ENCODE measurements around the gene VAT1L.
"Not testable (repeated sequence)": the region's sequence is repeated elsewhere in the genome, so short reads cannot be mapped to it uniquely, and the experiment has no call there.

The VAT1L gene

DNA sequence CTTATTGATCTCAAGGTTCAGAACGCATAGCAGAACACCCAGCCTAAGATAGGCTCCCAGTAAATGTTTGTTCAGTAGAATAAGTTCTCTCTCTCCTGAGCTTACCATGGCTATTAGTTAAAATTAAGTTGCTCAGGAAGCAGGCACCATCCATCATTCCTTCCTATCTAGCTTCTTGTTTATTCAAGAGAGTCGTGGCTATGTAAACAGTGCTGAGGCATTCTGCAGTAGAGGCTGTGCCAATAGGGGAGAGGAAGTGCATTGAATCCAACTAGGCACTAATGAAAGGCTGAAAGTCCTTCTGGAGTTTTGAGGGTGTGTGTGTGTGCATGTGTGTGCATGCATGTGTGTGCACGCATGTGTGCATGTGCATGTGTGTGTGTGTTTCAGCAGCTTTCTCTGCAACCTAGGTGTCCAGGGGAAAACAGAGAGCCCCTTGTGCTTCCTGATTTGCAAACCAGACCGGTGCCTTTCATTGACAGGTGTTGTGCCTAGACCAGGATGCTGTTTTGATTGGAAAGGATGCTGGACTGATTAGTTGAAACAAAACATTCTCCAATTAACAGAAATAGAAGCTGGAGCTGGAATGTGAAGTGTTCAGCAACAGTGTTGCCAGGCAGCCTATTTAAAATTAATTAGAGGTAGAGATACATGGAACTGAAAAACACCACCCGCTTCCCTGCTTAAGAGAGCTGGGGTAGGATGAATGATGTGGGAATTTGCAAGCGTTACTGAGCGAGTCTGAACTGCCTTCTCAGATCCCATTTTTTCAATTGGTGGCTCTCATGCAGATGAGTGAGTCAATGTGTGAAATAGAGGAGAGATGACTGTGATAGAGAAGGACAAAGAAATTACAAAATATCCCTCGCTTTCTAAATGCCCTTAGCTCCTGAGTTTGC lies 130.7 kb downstream of the VAT1L start:
- peak; percentile 62 for DNase-seq

DNA sequence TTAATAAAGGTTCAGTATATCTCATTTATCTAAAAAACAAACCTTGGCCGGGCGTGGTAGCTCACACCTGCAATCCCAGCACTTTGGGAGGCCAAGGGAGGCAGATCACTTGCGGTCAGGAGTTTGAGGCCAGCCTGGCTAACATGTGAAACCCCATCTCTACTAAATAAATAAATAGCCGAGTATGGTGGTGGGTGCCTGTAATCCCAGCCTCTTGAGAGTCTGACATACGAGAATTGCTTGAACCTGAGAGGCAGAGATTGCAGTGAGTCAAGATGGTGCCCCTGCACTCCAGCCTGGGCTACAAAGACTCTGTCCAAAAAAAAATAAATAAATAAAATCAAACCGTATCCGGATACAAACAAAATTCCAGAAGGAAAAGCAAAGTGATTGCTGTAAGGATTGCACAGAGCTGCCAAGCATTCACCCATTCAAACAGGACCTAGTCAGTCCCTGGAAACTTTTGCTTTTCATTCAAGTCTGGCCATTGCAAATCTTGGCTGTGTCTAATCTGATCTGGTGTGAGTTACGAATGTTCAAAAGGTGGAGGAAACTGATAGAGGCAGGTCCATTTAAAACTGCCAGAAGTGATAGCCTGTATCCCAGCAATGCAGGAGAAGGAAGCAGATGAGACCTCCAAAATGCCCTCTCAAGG lies 131.5 kb downstream of the VAT1L start:
- no peak for DNase-seq

DNA sequence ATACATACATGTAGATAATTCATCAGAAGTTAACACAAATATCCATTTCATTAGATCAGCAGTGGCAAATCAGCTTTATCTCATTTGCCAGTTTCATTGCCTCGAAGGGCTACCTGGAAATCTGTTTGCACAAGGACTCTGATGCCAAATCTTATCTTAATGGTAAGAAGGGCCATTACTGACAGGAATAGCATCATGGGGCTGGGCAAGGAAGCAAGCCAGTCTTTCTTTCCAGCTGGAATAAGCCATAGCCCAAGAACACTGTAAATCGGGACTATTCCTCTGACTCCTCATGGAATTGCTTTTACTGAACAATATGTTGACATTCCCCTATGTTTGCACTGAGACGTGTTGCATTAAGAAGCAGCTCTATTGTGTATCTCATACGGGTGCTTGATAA lies 132.6 kb downstream of the VAT1L start:
- DNase-seq: no peak

DNA sequence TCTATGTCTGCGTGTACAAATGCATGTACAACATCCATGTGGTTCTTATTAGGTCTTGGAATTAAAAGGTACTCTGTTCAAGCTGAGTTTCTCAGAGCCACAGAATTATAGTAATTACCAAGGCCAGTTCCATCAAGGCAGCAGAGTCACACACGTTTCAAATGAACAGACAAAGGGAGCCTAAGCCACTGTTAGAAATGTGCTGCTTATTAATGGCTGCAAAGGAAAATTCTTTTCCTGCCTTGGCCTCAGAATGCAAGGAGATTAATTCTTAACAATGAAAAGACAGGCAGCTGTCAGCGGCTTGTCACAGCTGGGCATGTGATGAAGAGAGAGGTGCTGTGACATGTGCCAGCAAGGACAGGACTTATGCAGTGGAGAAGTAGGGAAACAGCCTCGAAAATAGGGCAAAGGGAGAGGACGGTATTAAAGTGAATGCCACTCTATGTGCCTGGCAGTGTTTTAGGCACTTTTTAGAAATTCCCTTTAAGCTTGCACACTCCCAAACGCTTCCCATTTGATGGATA lies 133.9 kb downstream of the VAT1L start:
- no peak for DNase-seq

DNA sequence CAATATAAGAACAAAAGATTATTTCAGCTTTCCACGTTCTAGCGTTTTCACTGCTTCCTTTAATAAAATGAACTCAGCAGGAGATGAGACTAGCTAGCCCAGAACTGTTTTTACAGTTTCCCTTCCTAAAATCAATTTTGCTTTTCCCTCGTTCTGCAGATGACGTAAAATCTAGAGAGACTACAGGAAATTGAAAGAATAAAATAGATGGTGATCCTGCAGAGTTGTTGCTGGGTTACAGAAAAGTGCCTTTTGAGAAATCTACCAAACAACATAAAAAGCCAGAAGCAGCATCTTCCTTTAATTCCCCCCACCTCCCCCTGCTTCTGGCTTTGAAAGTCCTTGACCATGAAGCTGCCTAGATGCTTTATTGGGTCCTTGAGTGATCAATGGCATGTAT lies 137.2 kb downstream of the VAT1L start:
- DNase-seq: no peak

DNA sequence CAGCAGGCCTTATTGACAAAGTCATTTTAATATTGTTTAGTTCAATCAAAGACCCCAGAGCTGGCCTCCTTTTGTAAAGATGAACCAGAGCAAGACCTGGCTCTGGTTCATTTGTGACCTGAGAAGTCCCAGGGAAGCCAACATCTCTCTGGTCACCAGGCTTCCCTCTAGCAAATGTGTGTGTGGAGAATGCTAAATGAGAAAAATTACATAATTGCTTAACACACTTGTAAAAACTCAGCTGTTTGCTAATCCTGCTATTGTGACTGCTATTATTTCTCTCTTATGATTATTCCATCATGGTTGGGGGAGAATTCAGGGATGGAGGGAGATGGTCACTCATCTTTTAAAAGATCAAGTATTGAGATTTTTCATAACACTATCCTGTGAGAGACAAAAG lies 139.7 kb downstream of the VAT1L start:
- DNase-seq: peak; percentile 67

DNA sequence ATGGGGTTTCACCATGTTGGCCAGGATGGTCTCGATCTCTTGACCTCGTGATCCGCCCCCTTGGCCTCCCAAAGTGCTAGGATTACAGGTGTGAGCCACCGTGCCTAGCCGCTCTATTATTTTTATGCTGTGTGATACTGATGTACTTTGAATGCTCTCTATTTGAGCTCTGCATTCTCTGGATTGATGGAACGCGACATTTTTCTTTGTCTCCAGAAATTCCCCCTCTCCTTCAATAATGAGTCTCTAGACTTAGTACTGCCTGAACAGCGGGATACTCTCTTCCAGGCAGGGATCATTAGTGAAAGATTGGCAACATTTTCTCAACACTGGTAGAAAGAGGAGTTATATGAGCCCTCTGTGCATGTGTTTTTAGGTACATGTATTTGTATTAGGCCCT lies 140.6 kb downstream of the VAT1L start:
- DNase-seq: no peak

DNA sequence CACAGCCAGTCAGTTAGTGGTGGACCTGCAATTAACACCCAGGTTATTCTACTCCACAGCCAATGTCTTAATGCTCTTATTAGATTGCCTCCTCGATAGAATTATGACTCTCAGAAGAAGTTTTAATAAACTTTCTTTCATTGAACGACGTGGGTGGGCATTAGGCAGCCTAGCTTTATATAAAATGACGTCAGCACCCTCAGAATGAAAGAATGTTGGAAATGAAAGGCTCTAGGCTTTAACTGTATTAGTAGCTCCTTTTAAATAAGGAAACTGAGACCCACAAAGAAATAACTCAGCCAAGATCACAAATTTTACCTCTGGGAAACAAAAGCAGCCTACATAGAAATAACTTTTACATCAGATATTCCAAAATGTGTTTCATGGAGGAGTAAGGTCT lies 142.7 kb downstream of the VAT1L start:
- no peak for DNase-seq

DNA sequence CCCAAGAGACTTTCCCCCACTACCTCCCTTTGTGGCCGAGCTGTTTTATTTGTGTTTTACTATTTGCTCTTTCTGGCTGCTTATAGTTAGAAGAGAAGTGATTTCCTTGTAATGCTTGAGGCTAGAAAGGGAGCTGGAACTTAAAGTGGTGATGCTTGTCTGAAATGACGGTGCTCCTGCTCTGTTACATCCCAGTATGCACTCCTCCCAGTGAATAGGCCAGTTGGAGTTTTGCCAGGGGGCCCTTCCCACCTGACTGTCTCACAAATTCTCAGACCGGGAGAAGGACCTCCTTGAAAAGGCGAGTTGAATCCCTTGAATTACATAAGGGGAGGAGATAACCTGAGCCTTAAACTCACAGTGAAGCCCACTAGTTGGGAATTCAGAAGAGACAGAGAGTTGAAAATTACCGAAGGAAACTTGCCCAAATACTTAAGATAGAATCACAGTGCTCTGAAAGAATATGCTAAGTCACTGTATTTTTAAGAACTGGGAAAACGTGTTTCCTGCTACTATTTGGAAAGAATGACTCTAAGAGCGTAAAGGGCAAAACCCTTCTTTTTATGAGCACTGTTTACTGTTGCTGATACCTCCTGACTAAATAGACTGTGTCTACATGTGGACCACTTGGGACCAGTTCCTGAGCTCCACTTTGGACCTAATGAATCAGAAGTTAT lies 149.2 kb downstream of the VAT1L start:
- DNase-seq: no peak

DNA sequence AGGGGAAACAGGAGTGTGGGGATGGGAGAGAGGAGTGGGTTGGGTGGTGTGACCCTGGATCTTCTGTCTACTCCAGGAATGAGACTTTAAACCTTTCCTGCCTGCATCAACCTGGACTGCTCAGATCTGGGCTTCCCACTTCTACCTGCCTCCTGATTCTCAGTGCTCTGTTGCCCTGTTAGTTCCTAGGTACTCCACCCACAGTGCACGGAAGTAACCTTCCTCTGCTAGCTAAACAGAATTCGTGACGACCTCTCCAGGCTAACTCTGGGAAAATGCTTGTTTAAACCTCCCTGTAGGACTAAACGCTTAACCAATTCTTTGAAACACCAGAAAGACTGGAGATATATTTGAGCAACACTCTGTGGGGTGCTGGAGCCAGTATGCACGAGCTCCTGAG lies 150.5 kb downstream of the VAT1L start:
- no peak for DNase-seq

DNA sequence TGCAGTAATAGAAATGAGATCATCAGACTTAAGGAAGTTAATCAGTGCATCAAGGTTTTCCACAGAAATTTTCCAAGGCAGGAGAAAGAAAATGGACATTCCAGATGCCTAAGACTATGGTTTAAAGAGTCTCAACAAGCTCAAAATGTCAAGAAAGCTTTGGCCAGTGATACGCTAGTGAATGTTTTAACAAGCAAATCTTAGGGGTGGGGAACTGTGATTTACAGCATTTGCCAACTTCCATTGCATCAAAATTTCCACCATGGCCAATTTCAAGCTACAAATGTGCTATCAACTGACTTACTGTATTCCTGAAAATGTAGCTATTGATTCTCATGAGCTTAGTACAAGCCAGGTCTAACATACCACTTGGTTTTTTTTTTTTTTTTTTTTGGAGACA lies 151.6 kb downstream of the VAT1L start:
- no peak for DNase-seq

DNA sequence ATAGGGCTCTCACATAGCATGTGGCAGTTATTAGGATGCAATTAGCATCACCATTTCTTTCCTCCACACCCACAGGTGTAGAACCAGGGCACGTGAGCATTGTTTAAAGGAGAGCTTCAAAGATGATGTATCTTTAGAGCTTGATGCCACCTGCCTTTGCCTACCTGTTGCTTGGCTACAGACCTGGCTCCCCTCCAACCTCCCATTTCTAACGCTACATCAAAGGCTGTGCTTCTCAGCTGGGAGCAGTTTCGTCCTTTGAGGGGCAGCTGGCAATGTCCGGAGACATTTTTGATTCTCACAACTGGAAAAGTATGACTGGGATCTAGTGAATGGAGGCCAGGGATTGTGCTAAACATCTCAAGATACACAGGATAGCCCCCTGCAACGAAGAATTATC lies 155.4 kb downstream of the VAT1L start:
- DNase-seq: peak; percentile 83

DNA sequence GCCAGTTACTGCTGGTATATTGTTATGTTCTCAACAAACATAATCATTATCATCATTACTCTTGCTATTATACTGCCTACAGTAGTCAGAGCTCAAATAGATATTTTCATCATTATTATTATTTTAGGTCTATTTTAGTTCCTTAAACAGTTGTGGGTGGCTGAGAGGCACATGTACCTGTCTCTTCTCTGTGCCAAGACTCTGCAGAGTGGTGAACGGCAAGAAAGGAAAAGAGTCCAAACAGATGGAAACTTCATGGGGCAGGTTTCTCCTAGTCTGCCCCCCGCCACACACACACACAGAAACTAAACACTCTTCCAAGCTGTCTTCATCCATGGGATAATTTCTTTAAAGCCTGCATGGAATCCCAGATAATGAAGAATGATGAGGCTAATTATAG lies 156.3 kb downstream of the VAT1L start:
- no peak for DNase-seq

DNA sequence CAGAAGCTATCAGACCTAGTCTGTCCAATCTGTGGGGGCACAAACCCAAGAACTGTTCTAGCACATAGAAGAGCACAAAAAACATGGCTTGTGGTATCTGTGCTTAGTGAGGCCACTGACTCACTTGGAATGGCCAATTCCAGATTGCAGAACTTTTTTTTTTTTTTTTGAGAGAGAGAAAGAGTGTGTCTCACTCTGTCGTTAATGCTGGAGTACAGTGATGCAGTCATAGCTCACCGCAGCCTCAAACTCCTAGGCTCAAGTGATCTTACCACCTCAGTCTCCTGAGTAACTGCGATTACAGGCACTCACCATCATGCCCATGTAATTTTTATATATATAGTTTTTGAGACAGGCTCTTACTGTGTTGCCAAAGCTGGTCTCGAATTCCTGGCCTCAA lies 156.8 kb downstream of the VAT1L start:
- DNase-seq: no peak

DNA sequence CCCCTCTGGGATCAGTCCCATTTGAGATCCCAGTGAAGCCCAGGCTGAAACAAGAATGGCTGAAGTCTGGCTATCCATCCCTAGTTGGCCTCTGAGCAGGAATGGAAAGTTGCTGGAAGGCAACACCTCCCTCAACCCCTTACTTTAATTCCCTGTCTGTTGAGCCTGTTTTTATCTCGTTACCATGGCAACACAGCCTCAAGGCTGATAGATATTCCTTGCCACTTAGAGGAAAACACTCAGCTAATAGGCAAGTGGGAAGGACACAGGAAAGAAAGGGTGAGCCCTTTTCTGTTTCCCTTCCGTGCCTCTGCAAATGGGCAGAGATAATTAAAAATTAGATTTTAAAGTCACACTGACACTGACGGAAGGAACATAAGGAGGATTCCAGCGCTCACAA lies 158.5 kb downstream of the VAT1L start:
- DNase-seq: no peak

DNA sequence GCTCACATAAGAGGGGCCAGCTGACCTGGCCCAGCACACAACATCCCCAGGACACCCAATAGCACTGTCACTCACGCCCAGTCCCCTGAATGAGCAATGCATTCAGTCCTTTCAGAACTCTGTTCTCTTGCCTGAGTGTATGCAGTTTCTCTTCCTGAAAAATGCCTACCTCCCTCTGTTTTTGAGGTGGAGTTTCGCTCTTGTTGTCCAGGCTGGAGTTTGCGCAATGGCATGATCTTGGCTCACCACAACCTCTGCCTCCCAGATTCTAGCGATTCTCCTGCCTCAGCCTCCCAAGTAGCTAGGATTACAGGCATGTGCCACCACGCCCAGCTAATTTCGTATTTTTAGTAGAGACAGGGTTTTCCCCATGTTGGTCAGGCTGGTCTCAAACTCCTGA lies 159.2 kb downstream of the VAT1L start:
- not testable (repeated sequence) for DNase-seq

DNA sequence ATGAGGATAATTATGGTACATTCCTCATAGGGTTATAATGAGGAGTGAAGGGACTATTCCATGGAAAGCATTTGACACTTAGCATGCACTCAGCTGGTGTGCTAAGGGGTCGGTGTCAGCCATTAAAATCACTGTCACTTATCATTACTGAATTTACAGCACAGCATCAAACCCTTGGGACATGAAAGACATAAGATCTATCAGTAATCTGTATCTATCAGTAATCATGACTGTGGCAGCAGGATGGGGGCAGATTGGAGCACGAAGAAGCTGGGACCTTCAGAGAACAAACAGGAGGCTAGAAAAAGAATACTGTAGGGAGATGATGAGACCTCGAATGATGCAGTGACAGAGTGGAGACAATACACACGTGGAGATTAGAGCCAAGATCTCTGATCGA lies 160.5 kb downstream of the VAT1L start:
- DNase-seq: no peak

DNA sequence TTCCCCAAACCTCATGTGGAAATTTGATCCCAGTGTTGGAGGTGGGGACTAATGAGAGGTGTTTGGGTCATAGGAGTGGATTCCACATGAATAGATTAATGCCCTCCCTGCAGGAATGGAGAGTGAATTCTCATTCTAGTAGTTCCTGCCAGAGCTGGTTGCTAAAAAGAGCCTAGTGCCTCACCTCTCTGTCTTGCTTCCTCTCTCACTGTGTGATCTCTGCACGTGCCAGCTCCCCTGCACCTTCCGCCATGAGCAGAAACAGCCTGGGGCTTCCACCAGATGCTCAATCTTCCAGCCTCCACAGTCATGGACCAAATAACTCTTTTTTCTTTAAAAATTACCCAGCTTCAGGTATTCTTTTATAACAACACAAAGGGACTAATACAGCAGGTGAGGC lies 161.1 kb downstream of the VAT1L start:
- DNase-seq: no peak

DNA sequence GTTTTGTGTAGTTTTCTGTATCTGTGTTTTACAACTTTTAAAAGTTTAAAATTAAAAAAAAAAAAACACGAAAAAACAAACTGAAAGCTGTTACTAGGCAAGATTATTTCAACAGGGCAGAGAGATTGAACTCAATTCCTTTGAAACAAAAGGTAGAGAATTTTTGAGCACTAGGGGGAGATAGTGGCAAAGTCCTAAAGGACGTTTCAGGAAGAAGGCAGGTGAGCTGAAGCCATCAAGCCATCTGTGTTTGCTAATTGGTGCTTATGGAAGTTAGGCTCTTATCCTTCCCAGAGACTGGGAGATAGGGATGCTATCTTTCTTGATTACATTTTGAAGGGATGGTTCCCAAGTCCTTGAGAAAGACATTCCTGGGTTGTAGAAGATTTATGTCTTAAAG lies 163.4 kb downstream of the VAT1L start:
- DNase-seq: peak; percentile 53

DNA sequence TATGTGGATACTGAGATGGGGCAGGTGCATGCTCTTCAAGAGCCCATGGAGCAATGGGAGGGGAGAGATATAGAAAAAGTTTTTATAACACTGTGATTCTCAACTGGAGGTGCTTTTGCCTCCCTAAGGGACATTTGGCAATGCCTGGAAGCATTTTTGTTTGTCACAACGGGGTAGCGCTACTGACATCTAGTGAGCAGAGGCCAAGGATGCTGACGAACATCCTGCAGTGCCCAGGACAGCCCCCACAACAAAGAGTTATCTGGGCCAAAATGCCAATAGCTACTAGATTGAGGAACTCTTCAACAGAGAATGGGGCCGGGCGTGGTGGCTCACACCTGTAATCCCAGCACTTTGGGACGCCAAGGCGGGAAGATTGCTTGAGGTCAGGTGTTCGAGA lies 166.8 kb downstream of the VAT1L start:
- no peak for DNase-seq

DNA sequence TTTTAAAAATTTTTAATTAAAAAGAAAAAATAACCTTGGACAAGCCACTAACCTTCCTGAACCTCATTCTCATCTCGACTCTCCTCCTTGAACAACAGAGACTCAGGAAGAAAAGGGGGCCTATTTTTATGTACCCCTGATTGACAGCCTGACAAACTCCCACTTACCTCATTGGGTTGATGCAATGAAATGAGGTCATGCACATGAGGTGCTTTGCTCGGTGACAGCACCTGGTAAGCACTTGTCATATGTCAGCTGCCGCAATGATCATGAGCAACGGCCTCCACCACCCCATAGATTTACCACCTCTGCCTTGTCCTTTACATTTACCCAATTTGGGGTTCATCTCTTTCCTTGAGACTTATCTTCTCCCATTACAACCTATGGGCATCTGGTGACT lies 167.9 kb downstream of the VAT1L start:
- DNase-seq: no peak

DNA sequence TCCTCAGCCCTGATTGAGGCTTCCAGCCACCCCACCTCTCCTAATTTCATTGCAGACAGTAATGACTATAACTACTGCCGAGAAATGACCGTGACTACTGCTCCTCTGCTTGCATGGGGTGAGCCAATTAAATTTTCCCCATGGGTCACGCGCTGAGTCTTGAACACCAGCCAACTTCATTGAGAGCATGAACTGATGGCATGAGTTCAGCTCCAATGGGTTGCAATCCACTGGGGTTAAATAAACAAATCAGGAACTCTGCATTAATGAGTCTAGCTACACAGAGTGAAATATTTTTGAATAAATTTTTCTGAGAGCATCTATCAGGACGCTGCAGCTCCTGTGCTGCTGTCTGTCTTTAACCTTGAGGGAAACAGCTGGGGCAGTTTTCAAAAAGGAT lies 172.4 kb downstream of the VAT1L start:
- no peak for DNase-seq

DNA sequence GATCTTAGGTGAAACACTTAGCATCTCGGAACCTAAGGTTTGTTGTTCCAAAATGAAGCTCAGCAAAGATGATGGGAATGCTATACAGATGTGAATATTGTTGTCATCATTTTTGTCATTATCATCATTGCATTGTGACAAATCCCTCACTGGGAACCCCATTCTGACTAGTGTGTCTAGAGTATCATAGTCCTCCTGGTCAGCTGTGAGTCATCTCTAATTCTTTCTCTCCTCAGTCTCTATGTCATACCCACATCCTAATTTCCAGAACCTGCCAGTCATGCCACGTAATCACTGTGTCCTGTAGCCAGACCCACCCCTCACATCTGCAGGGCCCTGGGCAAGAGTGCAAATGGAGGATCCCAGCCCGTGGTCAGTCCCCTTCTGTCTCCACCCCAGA lies 173.4 kb downstream of the VAT1L start:
- DNase-seq: no peak

DNA sequence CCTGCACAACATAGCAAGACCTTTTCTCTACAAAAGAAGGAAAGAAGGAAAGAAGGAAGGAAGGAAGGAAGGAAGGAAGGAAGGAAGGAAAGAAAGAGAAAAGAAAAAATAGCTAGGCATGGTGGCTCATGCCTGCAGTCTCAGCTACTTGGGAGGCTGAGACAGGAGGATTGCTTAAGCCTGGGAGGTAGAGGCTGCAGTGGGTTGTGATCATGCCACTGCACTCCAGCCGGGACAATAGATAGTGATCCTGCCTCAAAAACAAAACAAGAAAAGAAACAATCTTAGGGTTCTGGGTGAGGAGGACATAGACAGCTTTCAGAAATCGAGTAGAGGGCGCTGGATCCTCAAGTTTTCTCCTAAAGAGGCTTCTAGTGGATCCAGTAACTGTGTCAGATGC lies 174.3 kb downstream of the VAT1L start:
- no peak for DNase-seq

All from NCI-H748 treated with DMSO at 0.1 percent for 48 hours (cell line).